Measurements from ENCODE around the gene WDR33. TPM values are rescaled to one million over a fixed set of nuclear protein-coding genes. Genes with fewer than 3 reads are reported as not detected.
"Not testable (repeated sequence)": the region's sequence is repeated elsewhere in the genome, so short reads cannot be mapped to it uniquely, and the experiment has no call there.

WDR33 gene
- total RNA-seq, 1 donor from 2014 or later = 93.0 TPM

- POLR2A ChIA-PET = interaction anchor here (1.0 kb wide), 1 partner anchor 11 kb away, joined by 3 read pairs; the partner anchor contains the start of gene WDR33
- no peaks in the 10 kb centered on the region for H3K9me3 Mint-ChIP-seq
- peak overlapping the region; percentile 18 for H3K27ac Mint-ChIP-seq
- H3K4me1 Mint-ChIP-seq = peaks cover 77% of the 10 kb centered on the region
- no peak for DNase-seq
- ATAC-seq (ENCODE audit: low read depth) = no peak
- CTCF ChIA-PET = interaction anchor here (0.6 kb wide), 1 partner anchor 25 kb away, joined by 3 read pairs; no protein-coding TSS in a partner anchor
- no peaks in the 10 kb centered on the region for H3K27me3 Mint-ChIP-seq
- H3K4me3 Mint-ChIP-seq = peak overlapping the region; percentile 57
- intact Hi-C loops (cut with micrococcal nuclease) = loop anchor here (5.0 kb wide), 1 partner anchor 57 kb away; the partner anchor contains the start of gene POLR2D
- TF ChIP-seq CTCF (IDR thresholded peaks at IDR 0.05) = no peak
- peaks cover 39% of the 10 kb centered on the region for H3K36me3 Mint-ChIP-seq (ENCODE audit: low read depth)
These were observed 11.0 kb downstream of the WDR33 start for GRCh38 chr2:127799926-127800325.

GRCh38 chr2:127796389-127796788 is 14.6 kb downstream of the WDR33 start:
- H3K4me3 Mint-ChIP-seq = peak overlapping the region; percentile 69
- no peak for TF ChIP-seq CTCF (IDR thresholded peaks at IDR 0.05)
- POLR2A ChIA-PET = no interaction called here
- H3K27ac Mint-ChIP-seq = peak overlapping the region; percentile 84
- peak; percentile 18 for ATAC-seq (ENCODE audit: low read depth)
- intact Hi-C loops (cut with micrococcal nuclease) = loop anchor here (5.0 kb wide), 1 partner anchor 61 kb away; the partner anchor contains the start of gene POLR2D
- CTCF ChIA-PET = no interaction called here
- H3K27me3 Mint-ChIP-seq = no peaks in the 10 kb centered on the region
- no peaks in the 10 kb centered on the region for H3K9me3 Mint-ChIP-seq
- H3K36me3 Mint-ChIP-seq (ENCODE audit: low read depth) = peaks cover 34% of the 10 kb centered on the region
- peaks cover 76% of the 10 kb centered on the region for H3K4me1 Mint-ChIP-seq
- DNase-seq = no peak

GRCh38 chr2:127794901-127795300 is 16.1 kb downstream of the WDR33 start:
- POLR2A ChIA-PET = interaction anchor here (0.6 to 1.5 kb wide), 6 partner anchors 11 to 859 kb away, joined by 3 to 7 read pairs (median 4); no protein-coding TSS in a partner anchor
- peak; percentile 52 for ATAC-seq (ENCODE audit: low read depth)
- H3K4me3 Mint-ChIP-seq, DNase-seq, H3K9me3 Mint-ChIP-seq, CTCF ChIA-PET, H3K27me3 Mint-ChIP-seq: not testable (repeated sequence)
- H3K4me1 Mint-ChIP-seq = peaks cover 68% of the 10 kb centered on the region
- H3K36me3 Mint-ChIP-seq (ENCODE audit: low read depth) = peaks cover 25% of the 10 kb centered on the region
- intact Hi-C loops (cut with micrococcal nuclease) = loop anchor here (5.0 kb wide), 1 partner anchor 62 kb away; the partner anchor contains the start of gene POLR2D
- H3K27ac Mint-ChIP-seq = peak overlapping the region; percentile 53

GRCh38 chr2:127792805-127793204 is 18.2 kb downstream of the WDR33 start:
- POLR2A ChIA-PET = no interaction called here

GRCh38 chr2:127790694-127791529 is 20.1 kb downstream of the WDR33 start:
- Mint-ChIP-seq H3K27ac (no peak overlapping the region), H3K4me3 (no peak overlapping the region), H3K9me3 (no peaks in the 10 kb centered on the region), H3K4me1 (peaks cover 36% of the 10 kb centered on the region), H3K27me3 (no peaks in the 10 kb centered on the region), H3K36me3 (ENCODE audit: low read depth) (peaks cover 16% of the 10 kb centered on the region)
- intact Hi-C loops (cut with micrococcal nuclease) = no loop called here
- TF ChIP-seq CTCF (IDR thresholded peaks at IDR 0.05) = no peak
- CTCF ChIA-PET = no interaction called here
- POLR2A ChIA-PET = no interaction called here
- DNase-seq (no peak), ATAC-seq (ENCODE audit: low read depth) (no peak)

More at GRCh38 chr2:127792805-127793204, 18.2 kb downstream of the WDR33 start:
- no peak overlapping the region for H3K27ac Mint-ChIP-seq
- ATAC-seq (ENCODE audit: low read depth) = no peak
- intact Hi-C loops (cut with micrococcal nuclease) = no loop called here
- peaks cover 21% of the 10 kb centered on the region for H3K36me3 Mint-ChIP-seq (ENCODE audit: low read depth)
- no peaks in the 10 kb centered on the region for H3K27me3 Mint-ChIP-seq
- H3K4me3 Mint-ChIP-seq = no peak overlapping the region
- H3K9me3 Mint-ChIP-seq = no peaks in the 10 kb centered on the region
- no peak for DNase-seq
- no peak for TF ChIP-seq CTCF (IDR thresholded peaks at IDR 0.05)
- H3K4me1 Mint-ChIP-seq = peaks cover 51% of the 10 kb centered on the region
- CTCF ChIA-PET = no interaction called here
